HuH-7 (cell line): Measurements from ENCODE around the gene NPR3.

Source experiments
- DNase-seq: peaks from one replicate; pipeline ENCODE4 v3.0.0; 2011; ENCODE audit warnings: low spot score

Gene NPR3, protein sequence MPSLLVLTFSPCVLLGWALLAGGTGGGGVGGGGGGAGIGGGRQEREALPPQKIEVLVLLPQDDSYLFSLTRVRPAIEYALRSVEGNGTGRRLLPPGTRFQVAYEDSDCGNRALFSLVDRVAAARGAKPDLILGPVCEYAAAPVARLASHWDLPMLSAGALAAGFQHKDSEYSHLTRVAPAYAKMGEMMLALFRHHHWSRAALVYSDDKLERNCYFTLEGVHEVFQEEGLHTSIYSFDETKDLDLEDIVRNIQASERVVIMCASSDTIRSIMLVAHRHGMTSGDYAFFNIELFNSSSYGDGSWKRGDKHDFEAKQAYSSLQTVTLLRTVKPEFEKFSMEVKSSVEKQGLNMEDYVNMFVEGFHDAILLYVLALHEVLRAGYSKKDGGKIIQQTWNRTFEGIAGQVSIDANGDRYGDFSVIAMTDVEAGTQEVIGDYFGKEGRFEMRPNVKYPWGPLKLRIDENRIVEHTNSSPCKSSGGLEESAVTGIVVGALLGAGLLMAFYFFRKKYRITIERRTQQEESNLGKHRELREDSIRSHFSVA

DNA sequence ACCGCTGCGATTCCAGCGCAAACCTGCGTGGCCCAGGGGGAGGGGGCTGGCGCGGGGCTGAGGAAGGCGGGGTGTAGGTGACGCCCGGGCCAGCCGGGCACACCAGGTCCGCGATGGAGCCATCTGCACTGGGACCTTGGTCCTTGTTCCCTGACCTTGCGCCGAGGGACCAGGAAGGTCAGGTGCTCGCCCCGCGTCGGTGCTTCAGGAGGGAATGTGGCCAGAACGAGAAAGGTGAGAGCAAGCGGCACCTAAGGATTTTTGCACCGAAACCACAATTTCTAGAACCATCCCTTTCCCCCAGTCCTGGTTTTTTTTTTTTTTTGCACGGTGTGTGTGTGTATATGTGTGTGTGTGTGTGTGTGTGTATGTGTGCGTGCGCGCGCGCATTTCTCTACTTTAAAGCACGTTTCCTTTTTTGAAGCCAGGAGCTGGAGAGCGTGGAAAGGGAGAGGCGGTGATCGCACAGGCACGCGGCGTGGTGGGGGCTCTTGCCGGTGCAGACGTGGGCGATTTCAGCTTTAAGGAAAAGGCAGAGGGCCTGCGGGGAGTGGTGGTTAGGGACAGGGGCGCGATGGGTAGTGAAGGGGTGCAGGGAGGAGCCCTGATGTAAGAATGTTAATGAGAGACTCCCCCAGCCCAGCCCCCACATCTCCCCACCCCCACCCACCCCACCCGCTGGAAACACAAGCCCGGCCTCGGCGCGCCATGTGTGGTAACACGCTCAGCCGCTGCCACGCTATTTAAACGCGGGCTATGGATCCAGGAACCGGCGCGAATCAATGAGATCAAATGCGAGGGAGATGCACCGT, at the start of gene NPR3:
Gene NPR3 (plus strand): TSS at position 772 of the 812 bp plus-strand sequence. CDS start 456 bp downstream, outside the sequence.
- DNase-seq, result peak; percentile 37

- DNase-seq, result no peak
These were observed 46.6 kb upstream of the NPR3 start for GRCh38 chr5:32664523-32664922.

GRCh38 chr5:32668552-32668951, 42.6 kb upstream of the NPR3 start:
- DNase-seq, result no peak

DNA sequence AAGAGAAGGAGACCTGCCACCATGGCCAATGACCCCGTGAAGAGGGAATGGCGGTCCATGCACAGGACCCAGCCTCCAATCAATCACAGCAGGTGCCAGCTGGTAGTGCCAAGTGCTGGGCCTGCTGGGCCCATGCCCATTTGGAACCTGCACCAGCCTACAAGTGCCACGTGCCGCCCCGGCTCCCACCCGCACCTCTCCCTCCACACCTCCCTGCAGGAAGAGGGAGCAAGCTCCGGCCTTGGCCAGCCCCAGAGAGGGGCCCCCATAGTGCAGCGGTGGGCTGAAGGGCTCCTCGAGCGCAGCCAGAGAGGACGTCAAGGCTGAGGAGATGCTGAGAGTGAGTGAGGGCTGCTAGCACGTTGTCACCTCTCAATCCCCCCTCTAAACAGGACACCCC, 37.8 kb upstream of the NPR3 start:
- no peak for DNase-seq

DNA sequence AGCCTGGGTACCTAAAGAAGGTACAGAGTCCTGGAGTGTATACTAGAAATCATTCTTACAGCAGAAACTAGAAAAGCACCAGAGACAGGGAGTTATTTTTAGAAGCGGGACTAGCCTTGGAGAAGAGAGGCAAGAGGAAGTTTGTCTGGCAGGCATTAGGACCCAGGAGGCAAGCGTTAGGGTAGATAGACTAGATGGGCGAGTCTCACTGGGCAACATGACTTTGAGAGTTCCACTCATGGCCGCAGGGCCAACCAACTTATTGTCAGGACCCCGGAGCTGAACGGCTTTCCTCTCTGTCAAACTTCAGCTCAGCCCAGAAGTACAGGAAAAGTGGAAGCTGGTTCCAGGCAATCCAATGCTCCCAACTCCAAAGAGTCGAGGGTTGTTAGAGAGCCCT, 34.1 kb upstream of the NPR3 start:
- no peak for DNase-seq

DNA sequence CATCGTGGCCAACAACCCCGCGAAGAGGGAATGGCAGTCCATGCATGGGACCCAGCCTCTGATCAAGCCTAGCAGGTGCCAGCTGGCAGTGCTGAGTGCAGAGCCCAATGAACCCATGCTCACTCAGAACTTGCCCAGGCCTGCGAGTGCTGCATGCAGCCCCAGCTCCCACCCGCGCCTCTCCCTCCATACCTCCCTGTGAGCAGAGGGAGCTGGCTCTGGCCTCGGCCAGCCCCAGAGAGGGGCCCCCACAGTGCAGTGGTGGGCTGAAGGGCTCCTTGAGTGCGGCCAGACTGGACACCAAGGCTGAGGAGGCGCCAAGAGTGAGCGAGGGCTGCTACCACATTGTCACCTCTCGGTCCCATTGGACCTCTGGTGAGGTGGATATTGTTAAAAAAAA, 32.6 kb upstream of the NPR3 start:
- DNase-seq, result no peak

GRCh38 chr5:32679218-32679617, 31.9 kb upstream of the NPR3 start:
- DNase-seq, result no peak

GRCh38 chr5:32680183-32680582, 30.9 kb upstream of the NPR3 start:
- DNase-seq, result no peak

GRCh38 chr5:32683125-32683524, 28.0 kb upstream of the NPR3 start:
- DNase-seq, result no peak

GRCh38 chr5:32684260-32684659, 26.9 kb upstream of the NPR3 start:
- DNase-seq, result no peak

DNA sequence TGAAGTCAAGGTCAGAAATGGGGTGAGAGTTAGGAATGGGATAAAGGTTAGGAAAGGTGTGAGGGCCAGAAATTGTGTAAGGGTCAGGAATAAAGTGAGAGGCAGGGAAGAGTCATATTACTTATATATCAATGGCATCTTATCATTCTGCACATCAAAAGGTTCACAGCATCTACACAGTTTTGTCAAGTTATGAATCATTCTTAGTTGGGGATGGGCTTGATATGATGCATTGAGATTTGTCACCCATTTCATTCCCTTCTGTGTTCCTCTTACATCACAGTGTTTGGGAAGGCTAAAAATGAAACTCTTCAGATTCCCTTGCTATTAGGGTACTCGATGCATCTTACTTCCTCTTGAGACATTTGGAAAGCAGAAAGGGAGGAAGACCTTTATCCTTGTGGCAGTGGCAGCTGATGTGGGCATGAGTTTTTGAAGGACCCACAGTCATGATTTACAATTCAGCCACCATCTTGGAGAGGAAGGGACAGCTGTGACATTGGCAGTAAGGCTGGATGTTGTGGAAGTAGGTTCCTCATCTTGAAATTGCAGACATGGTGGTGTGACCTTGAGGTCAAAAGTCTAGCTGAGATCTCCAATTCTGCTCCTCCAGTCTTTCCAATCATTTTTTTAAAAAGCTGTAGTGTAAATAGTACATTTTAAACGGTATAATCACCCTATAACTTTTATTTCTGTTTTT, 24.2 kb upstream of the NPR3 start:
- DNase-seq, result no peak

GRCh38 chr5:32687499-32687831, 23.7 kb upstream of the NPR3 start:
- no peak for DNase-seq

GRCh38 chr5:32690153-32690552, 21.0 kb upstream of the NPR3 start:
- no peak for DNase-seq

DNA sequence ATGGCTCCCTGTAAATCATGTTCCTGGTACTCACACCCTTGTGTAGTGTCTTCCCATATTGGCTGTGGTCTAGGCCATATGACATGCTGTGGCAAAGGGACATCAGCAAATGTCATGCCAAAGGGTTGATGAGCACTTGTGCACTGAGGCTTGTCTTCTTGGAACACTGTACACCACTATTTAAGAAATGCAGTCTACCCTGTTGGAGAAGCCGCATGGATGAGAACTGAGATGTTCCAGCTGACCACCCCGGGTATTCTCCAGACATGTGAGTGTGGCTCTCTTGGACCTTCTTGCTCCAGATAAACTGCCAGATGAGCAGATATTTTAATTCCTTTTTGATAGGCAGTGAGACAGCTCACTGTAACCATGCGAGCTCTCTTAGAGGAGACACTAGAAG, 20.5 kb upstream of the NPR3 start:
- no peak for DNase-seq

DNA sequence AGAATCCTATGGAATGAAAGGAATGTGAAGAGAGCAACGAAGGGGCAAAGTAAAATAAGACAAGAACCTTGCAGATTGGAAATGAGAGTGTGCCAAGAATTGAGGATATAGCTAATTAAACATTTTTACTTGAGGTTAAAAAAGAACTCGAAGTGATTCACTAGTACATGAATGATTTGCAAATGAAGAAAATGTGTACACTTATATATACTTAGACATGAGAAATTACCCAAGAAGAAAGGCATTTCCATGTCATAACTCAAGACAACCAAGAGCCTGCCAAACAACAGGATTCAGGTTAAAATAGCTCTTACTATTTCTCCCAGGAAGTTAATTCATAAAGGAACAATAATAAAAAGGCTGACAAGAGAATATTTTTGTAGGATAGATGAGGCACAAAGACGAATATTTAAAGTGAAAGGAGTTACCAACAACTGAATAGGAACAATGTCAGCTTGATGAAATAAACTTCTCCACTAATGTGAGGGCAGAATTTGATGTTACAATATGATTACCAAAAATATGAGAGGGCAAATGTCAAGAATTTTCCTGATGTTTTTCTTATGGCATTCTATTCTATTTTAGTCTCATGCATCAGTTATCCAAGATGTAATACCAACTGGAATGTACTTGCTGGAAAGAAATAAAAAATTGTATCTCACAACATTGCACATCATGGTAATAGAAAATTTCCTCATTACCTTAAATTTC, 18.9 kb upstream of the NPR3 start:
- DNase-seq, result no peak

DNA sequence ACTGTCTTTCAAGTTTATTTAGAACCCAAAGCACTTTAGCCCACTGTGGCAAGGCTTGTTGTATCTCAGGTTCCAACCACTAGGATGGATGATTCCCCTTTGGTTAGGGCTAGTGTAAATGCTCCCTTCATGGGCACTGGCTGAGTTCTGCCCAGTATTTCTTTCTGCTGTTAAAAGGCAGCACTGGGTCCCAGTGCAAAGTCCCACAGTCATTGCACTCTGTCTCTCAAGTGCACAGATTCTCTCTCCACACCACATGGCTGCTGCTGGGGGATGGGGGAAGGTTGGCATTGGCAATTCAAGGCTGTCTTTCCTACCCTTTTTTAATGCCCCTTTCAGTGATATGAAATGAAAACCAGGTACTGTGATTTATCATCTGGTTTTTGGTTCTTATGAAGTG, 7.2 kb upstream of the NPR3 start:
- no peak for DNase-seq

- peak; percentile 36 for DNase-seq
These were observed 3.6 kb upstream of the NPR3 start for GRCh38 chr5:32707418-32707997.

DNA sequence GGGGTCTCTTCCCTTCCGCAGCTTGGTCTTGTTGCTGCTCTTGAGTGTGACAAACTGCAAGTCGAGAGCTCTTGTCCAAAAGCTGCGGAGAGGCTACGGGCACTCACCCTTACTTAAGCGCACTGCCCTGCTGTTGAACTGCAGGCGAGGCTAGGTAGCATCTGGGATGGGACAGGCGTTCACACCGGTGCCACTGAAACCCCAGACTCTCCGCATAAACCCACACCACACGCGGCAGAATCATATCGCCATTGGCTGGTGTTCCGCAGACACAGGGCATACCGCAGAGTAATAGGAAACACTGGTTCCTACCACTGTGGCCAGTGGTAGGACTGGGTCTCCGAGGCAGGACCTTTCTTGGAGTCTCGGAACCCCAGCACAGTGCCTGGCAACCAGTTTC, 2.2 kb upstream of the NPR3 start:
- no peak for DNase-seq

GRCh38 chr5:32709750-32710549, 1.2 kb upstream of the NPR3 start:
- DNase-seq, result peak; percentile 80

- no peak for DNase-seq
These were observed 200 bp downstream of the NPR3 start for GRCh38 chr5:32711362-32711680.
